MCF 10A (cell line): ENCODE results near the gene LRP8. TPM values are rescaled to one million over a fixed set of nuclear protein-coding genes. Genes with fewer than 3 reads are reported as not detected.

Experiments used
- BruUV-seq: library from RNA; stranded (reverse); fragments of 400-500 nt; replicated peaks from 2 replicates; lab custom pipeline; 2021; lab: Mats Ljungman, UMichigan
- CTCF ChIA-PET: fragments of 300-600 bp; sonication (Branson Sonifier 250); formaldehyde crosslinking; extraction: SDS; loops from one replicate; lab custom pipeline; 2021; ENCODE audit warnings: antibody characterized with exemption, inconsistent platforms; lab: Yijun Ruan, JAX
- POLR2A ChIA-PET: fragments of 300-600, 350-650 bp; sonication (Branson Sonifier 250); formaldehyde crosslinking; extraction: SDS; loops from one replicate; lab custom pipeline; 2020; ENCODE audit warnings: antibody characterized with exemption, inconsistent platforms; lab: Yijun Ruan, JAX
- DNase-seq: peaks from one replicate; pipeline ENCODE4 v3.0.0-alpha.2; 2018; ENCODE audit not compliant: unreplicated experiment
- H3K27ac Mint-ChIP-seq: one replicate; pipeline ENCODE4 v1.8.0; 2022; ENCODE audit warnings: mild to moderate bottlenecking, low read depth, mixed read lengths; ENCODE audit not compliant: unreplicated experiment
- H3K27me3 Mint-ChIP-seq: one replicate; pipeline ENCODE4 v1.8.0; 2022; ENCODE audit warnings: mixed read lengths; ENCODE audit not compliant: insufficient read depth, unreplicated experiment
- H3K36me3 Mint-ChIP-seq: one replicate; pipeline ENCODE4 v1.8.0; 2022; ENCODE audit warnings: mild to moderate bottlenecking, moderate library complexity, mixed read lengths; ENCODE audit not compliant: insufficient read depth, unreplicated experiment
- H3K4me1 Mint-ChIP-seq: one replicate; pipeline ENCODE4 v1.8.0; 2022; ENCODE audit warnings: mixed read lengths; ENCODE audit not compliant: insufficient read depth, unreplicated experiment
- H3K4me3 Mint-ChIP-seq: one replicate; pipeline ENCODE4 v1.8.0; 2022; ENCODE audit warnings: mild to moderate bottlenecking, moderate library complexity, mixed read lengths; ENCODE audit not compliant: unreplicated experiment
- H3K9me3 Mint-ChIP-seq: one replicate; pipeline ENCODE4 v1.8.0; 2022; ENCODE audit warnings: mixed read lengths; ENCODE audit not compliant: unreplicated experiment
- intact Hi-C: fragments of 100-400 bp; cut with micrococcal nuclease; formaldehyde crosslinking; loops from 2 replicates; pipeline ENCODE4 v1.14.1; 2022
- total RNA-seq: library from RNA; stranded (reverse); gene quantifications from 2 replicates; pipeline ENCODE4 v1.2.3, GENCODE V29; 2022
- TF ChIP-seq, protein P1 (sequence below): fragments of 200-600 bp; IDR thresholded peaks from one replicate; pipeline ENCODE4 v1.8.0; 2022; ENCODE audit warnings: antibody characterized with exemption, mild to moderate bottlenecking; ENCODE audit not compliant: unreplicated experiment

The LRP8 gene
- total RNA-seq, 1 experiment from 2014 or later = 21.8 TPM

DNA sequence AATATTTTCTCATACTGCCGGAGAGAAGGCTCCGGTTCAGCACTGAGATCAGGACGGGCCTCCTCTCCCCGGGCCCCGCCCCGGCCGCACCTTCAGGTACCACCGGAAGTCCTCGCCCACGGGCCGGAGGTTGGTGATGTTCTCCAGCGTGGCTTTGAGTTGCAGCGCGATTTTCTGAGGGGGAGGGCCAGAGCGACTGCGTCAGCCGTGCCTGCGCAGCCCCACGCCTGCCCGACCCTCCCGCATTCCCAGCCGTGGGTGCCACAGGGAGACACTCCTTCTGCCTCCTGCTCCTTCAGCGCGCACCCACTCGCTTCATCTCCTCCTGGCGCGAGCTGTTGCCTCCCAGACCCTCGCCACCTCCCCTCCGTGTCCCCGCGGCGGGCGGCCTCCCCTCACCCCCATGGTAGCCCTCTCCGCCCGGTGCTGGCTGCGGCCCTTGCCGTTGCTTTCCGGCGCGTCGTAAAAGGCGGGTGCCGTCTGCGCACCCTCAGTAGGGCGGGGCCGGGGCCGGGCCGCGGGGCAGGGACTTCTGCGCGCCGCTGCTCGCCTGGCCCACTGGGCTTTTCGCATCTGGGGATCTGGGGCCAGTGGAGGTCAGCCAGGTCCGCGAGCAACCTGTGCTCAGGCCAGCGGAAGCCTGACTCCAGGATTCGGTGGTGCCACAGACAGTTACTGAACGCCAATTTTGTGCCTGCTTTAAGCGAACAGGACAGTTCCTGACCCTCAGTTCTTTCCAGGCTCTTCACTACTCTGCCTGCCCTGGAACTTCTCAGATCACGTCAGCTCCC is 107.5 kb downstream of the LRP8 start, which contains the start of gene CZIB:
Gene CZIB (minus strand): TSS at position 464 of the 791 bp plus-strand sequence. CDS start 59 bp downstream, at position 405.
- peak within 1 kb of the TSS; percentile 94 for H3K4me3 Mint-ChIP-seq
- peaks cover 8% of the 10 kb centered on the region for H3K4me1 Mint-ChIP-seq
- no TSS peak for BruUV-seq
- CTCF ChIA-PET = interaction anchor here (0.7 kb wide), 1 partner anchor 1552 kb away, joined by 3 read pairs; no protein-coding TSS in a partner anchor
- peak within 1 kb of the TSS; percentile 99 for H3K27ac Mint-ChIP-seq
- H3K36me3 Mint-ChIP-seq = peaks cover 13% of the 10 kb centered on the region
- peak; percentile 93 for DNase-seq
- H3K9me3 Mint-ChIP-seq = no peaks in the 10 kb centered on the region
- H3K27me3 Mint-ChIP-seq = no peaks in the 10 kb centered on the region
- intact Hi-C loops = no loop called here
- TF ChIP-seq, protein P1, sequence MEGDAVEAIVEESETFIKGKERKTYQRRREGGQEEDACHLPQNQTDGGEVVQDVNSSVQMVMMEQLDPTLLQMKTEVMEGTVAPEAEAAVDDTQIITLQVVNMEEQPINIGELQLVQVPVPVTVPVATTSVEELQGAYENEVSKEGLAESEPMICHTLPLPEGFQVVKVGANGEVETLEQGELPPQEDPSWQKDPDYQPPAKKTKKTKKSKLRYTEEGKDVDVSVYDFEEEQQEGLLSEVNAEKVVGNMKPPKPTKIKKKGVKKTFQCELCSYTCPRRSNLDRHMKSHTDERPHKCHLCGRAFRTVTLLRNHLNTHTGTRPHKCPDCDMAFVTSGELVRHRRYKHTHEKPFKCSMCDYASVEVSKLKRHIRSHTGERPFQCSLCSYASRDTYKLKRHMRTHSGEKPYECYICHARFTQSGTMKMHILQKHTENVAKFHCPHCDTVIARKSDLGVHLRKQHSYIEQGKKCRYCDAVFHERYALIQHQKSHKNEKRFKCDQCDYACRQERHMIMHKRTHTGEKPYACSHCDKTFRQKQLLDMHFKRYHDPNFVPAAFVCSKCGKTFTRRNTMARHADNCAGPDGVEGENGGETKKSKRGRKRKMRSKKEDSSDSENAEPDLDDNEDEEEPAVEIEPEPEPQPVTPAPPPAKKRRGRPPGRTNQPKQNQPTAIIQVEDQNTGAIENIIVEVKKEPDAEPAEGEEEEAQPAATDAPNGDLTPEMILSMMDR = no peak
- POLR2A ChIA-PET = interaction anchor here (1.1 to 6.3 kb wide), 9 partner anchors 8 to 205 kb away, joined by 3 to 69 read pairs (median 6); partner anchors contain the start of genes CPT2 and MAGOH

DNA sequence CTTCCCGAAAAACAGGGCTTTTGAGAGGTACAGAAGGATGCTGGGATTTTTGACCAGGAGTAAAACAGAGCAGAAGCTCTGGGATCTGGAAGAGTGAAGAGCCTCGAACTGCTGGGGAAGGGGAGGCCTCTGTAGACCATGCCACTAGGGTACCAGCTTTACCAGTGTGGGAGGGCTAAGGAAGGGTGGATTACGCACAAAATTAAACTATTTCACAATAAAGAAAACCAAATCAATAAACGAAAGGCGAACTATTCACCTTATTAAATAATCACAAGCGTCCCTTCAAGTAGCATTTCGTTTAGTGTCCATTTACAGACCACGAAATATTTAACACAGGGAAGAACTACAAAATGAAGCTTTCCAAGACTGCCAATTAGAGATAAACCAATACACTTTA is 108.2 kb downstream of the LRP8 start:
- intact Hi-C loops = no loop called here
- Mint-ChIP-seq H3K4me1 (peaks cover 8% of the 10 kb centered on the region), H3K4me3 (peak overlapping the region; percentile 94), H3K36me3 (peaks cover 18% of the 10 kb centered on the region), H3K27ac (peak overlapping the region; percentile 99), H3K9me3 (no peaks in the 10 kb centered on the region), H3K27me3 (no peaks in the 10 kb centered on the region)
- TSS peak; percentile 83 for BruUV-seq
- ChIA-PET CTCF (interaction anchor here (0.5 to 0.7 kb wide), 3 partner anchors 29 to 502 kb away, joined by 3 read pairs; no protein-coding TSS in a partner anchor), POLR2A (interaction anchor here (1.2 to 6.3 kb wide), 9 partner anchors 10 to 204 kb away, joined by 3 to 69 read pairs (median 5); partner anchors contain the start of genes CPT2 and MAGOH)
- TF ChIP-seq, protein P1 = no peak
- no peak for DNase-seq

DNA sequence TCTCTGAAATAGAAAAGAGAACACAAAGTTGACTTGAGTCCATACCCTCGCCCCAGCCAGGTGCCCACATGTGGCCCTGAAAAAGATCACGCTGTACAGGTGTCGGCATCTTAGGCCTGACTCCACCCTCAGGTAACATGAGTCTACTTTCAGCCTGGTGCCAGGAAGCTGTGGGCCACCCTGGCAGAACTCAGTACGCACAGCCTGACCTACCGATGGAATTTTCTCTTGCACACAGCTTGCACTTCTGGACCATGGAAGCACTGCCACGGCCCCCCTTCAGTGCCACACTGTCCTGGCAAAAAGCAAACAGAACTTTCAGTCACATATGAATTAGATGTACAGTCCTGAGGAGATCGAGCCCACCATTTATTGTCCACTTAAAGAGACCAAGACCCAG is 109.7 kb downstream of the LRP8 start:
- no peak for DNase-seq
- intact Hi-C loops = no loop called here
- no peaks in the 10 kb centered on the region for H3K27me3 Mint-ChIP-seq
- POLR2A ChIA-PET = interaction anchor here (3.9 to 6.3 kb wide), 3 partner anchors 16 to 21 kb away, joined by 46 to 69 read pairs (median 49); partner anchors contain the start of genes CPT2 and MAGOH
- H3K9me3 Mint-ChIP-seq = no peaks in the 10 kb centered on the region
- H3K27ac Mint-ChIP-seq = no peak overlapping the region
- TF ChIP-seq, protein P1 = no peak
- CTCF ChIA-PET = no interaction called here
- peaks cover 33% of the 10 kb centered on the region for H3K36me3 Mint-ChIP-seq
- BruUV-seq = no TSS peak
- peak overlapping the region; percentile 23 for H3K4me3 Mint-ChIP-seq
- peaks cover 8% of the 10 kb centered on the region for H3K4me1 Mint-ChIP-seq

DNA sequence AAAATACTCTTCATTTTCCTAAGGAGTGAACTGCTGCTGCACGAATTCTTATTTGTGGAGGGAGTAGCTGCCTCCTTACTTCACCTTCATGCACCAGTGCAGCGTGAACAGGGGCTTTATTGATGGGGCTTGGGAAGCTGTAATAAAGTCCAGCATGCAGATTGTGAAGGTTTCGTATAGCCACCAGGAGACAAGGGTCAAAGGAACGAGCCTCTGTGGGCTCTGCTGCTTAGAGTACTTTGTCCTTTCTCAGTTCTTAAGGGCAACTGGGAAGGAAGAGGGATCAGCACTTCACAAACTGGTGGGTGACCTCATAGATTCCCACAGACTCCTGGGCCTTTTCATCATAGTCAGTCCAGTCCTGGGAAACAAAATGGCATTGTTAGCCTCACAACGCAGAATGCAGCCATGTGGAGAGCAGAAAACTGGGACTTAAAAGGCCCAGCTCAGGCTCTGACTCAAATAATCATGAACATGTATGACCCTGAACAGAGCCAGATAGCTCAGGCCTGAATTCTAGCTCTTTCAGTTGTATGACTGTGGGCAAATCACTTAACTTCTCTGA is 113.4 kb downstream of the LRP8 start:
- ChIA-PET POLR2A (interaction anchor here (0.8 to 2.3 kb wide), 3 partner anchors 11 to 20 kb away, joined by 3 to 11 read pairs (median 10); no protein-coding TSS in a partner anchor), CTCF (interaction anchor here (1.0 kb wide), 2 partner anchors 28 to 34 kb away, joined by 3 to 5 read pairs; no protein-coding TSS in a partner anchor)
- intact Hi-C loops = no loop called here
- no TSS peak for BruUV-seq
- no peak overlapping the region for H3K4me3 Mint-ChIP-seq
- H3K4me1 Mint-ChIP-seq = peaks cover 8% of the 10 kb centered on the region
- DNase-seq = no peak
- no peak overlapping the region for H3K27ac Mint-ChIP-seq
- no peaks in the 10 kb centered on the region for H3K27me3 Mint-ChIP-seq
- peaks cover 69% of the 10 kb centered on the region for H3K36me3 Mint-ChIP-seq
- TF ChIP-seq, protein P1 = no peak
- no peaks in the 10 kb centered on the region for H3K9me3 Mint-ChIP-seq
